Esophagus mucosa (tissue), 1 donor: ENCODE measurements around the gene TNXB. TPM values are rescaled to one million over a fixed set of nuclear protein-coding genes. Genes with fewer than 3 reads are reported as not detected.
"Not testable (repeated sequence)": the region's sequence is repeated elsewhere in the genome, so short reads cannot be mapped to it uniquely, and the experiment has no call there.

Experiments
- ATAC-seq: fragments of 200-7000 bp; cut with Tn5 transposase; one replicate; pipeline ENCODE4 v1.9.1; 2020
- total RNA-seq: library from RNA; stranded (reverse); gene quantifications from one replicate; pipeline ENCODE4 v1.2.4, GENCODE V29; 2023
- donor health status: DM: yes; HTN: yes; CAD: no.

Gene TNXB
- total RNA-seq = 7.6 TPM

- peak; percentile 7 for ATAC-seq
These were observed at the start of gene TNXB for GRCh38 chr6:32109114-32109764. Gene TNXB, minus strand, starts transcription at chr6:32109338. Its CDS starts 11,140 bp downstream, at chr6:32098198.

- no peak for ATAC-seq
These were observed 48.9 kb upstream of the TNXB start for GRCh38 chr6:32158052-32158451.

GRCh38 chr6:32156891-32157290 lies 47.8 kb upstream of the TNXB start:
- no peak for ATAC-seq

GRCh38 chr6:32154514-32155161 lies 45.5 kb upstream of the TNXB start:
- ATAC-seq = peak; percentile 73

- peak; percentile 68 for ATAC-seq
These were observed 44.7 kb upstream of the TNXB start, which contains the start of gene PPT2 for GRCh38 chr6:32153564-32154513. Gene PPT2, plus strand, starts transcription at chr6:32154141. Its CDS starts 454 bp downstream, at chr6:32154595.

GRCh38 chr6:32152769-32153563 lies 43.8 kb upstream of the TNXB start:
- peak; percentile 62 for ATAC-seq

GRCh38 chr6:32151863-32152768 lies 43.0 kb upstream of the TNXB start, which contains the start of gene PRRT1:
Gene PRRT1, minus strand, starts transcription at chr6:32151939. Its CDS starts 112 bp downstream, at chr6:32151827.
- no peak for ATAC-seq

- ATAC-seq = no peak
These were observed 42.2 kb upstream of the TNXB start for GRCh38 chr6:32151181-32151862.

GRCh38 chr6:32149932-32150870 lies 41.1 kb upstream of the TNXB start:
- ATAC-seq = no peak

- no peak for ATAC-seq
These were observed 40.1 kb upstream of the TNXB start for GRCh38 chr6:32149092-32149755.

- ATAC-seq = peak; percentile 60
These were observed 39.4 kb upstream of the TNXB start for GRCh38 chr6:32148289-32149091.

- no peak for ATAC-seq
These were observed 38.4 kb upstream of the TNXB start for GRCh38 chr6:32147401-32148132.

- no peak for ATAC-seq
These were observed 37.5 kb upstream of the TNXB start for GRCh38 chr6:32146687-32147086.

- ATAC-seq = no peak
These were observed 37.1 kb upstream of the TNXB start for GRCh38 chr6:32146287-32146686.

- ATAC-seq = not testable (repeated sequence)
These were observed 35.1 kb upstream of the TNXB start for GRCh38 chr6:32144238-32144637.

GRCh38 chr6:32140420-32141046 lies 31.4 kb upstream of the TNXB start:
- ATAC-seq = no peak

GRCh38 chr6:32139590-32139989 lies 30.5 kb upstream of the TNXB start:
- ATAC-seq = no peak
